HPDE6-E6E7 (cell line): ENCODE data around the gene RFFL.
A peak's percentile ranks its signal among the peaks of the same experiment; 100 is the strongest.

Experiments used
- DNase-seq: peaks from one replicate; pipeline ENCODE4 v3.0.0; 2011; ENCODE audit warnings: missing footprints; ENCODE audit errors: extremely low spot score

The RFFL gene

DNA sequence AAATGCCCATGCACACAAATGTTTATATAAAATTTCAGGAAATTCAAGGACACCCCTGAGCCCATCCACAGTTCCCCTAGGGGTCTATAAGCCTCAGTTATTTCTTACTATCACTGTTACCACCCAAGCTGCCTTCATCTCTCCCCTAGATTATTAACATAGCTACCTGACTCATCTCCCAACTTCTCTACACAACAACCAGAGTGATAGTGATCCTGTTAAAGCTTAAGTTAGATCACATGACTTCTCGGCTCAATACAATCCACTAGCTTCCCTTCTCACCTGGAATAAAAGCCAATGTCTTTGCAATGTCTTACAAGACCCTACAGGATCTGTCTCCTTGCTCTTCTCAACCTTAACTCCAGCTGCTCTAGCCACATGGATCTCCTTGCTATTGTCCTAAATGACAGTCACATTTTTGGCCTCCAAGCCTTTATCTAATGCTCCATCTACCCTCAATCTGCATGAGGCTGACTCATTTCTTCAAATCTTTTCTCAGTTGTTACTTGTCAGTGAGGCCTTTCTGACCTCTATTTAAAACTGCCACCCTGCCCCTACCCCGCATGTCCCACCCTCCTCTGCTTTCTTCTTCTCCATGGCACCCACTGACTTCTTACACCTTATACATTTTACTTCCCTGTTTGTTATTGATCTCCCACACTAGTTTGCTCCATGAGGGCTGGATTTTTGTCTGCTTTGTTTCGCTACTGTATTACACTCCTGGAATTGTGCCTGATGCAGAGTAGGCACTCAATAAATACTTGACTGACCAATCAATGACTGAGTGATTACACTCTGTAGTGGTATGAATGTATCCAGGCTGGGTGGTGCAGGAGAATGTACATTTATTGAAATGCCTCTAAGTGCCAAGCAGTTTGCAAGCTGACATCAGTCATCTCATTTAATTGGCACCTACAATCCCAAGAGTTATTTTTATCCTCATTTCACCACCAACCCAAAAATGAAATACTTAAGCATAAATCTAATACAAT lies 88.4 kb downstream of the RFFL start:
- no peak for DNase-seq

DNA sequence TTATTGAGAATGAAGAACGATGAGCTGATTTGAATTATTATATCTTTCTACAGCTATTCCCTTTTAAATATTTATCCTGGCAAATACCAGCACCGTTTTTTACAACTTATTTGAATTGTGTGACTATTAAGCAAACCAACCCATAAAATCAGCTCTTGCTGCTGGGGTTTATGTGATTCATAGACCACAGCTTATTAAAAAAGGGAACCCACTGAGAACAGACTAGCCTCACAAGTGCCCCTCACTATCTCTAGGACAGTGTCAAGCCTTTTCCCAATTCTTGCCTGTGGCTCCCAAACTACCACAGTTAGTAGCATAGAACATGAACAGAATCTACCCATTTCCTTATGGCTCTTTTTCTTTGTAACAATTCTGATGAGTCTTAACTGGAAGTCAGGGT lies 89.3 kb downstream of the RFFL start:
- no peak for DNase-seq

DNA sequence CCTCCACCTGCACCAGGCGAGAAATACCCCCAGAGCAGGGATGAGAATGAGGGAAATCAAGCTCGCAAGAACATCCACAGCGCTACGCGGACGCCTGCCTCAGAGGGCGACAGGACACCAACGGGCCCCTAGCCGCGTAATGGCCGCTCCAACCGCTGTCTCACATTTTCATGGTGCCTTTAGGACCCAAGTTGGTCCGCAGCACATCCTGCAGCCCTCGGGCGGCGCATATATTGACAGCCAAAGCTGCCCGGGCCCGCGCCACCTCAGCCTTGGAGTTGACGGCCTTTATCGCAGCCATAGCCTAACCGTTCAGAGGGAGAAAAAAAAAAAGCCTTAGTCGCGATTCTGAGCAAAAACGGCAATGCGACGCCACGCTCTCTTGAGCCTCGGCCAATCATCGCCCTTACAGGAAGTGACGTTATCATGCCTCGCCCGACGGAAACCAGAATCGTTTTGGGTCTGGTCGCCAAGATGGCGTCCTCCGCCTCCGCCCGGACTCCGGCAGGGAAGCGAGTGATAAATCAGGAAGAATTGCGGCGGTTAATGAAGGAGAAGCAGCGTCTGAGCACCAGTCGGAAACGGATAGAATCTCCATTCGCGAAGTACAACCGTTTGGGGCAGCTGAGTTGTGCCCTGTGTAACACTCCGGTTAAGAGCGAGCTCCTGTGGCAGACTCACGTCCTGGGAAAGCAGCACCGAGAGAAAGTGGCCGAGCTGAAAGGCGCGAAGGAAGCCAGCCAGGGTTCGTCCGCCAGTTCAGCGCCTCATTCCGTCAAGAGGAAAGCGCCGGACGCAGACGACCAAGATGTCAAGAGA lies 102.2 kb downstream of the RFFL start, which contains the start of the genes CCT6B and ZNF830:
CCT6B (minus strand) TSS at position 368 of the 819 bp plus-strand sequence; CDS start at position 301, 67 bp downstream.
ZNF830 (plus strand) TSS at position 448 of the 819 bp plus-strand sequence; CDS start at position 475, 27 bp downstream.
- peak; percentile 93 for DNase-seq

DNA sequence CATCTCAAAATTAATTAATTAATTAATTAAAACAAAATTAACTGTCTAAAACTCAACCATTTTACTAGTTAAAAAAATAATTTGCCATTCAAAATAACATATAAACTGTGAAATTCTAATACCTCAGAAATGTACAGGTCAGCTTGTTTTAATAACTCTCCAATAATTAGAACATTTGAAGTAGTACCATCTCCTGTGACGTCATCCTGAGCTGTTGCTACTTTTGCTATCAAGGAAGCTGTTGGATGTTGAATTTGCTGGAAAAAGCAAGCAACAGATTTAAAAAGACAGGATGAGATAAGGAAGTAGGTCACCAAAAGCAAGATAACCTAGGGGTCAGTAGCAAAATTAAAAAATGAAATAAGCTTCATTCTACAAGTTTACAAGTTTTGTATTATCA lies 105.1 kb downstream of the RFFL start:
- no peak for DNase-seq
